Endometrium (tissue), 2 donors: Measurements from ENCODE around the gene FAM76A.
"Not testable (repeated sequence)": the region's sequence is repeated elsewhere in the genome, so short reads cannot be mapped to it uniquely, and the experiment has no call there.

Experiments
- FAIRE-seq: peaks from 2 replicates; lab custom pipeline; 2012; peaks lifted over from hg19 to GRCh38; lab: Jason Lieb, UNC
- donor health status: control.
- donor health status: control.

The FAM76A gene

GRCh38 chr1:27778056-27778455, 52.3 kb downstream of the FAM76A start:
- no peak for FAIRE-seq

- FAIRE-seq, result no peak
Measured at GRCh38 chr1:27779122-27779521, 53.4 kb downstream of the FAM76A start.

GRCh38 chr1:27782950-27783349, 57.2 kb downstream of the FAM76A start:
- FAIRE-seq, result no peak

GRCh38 chr1:27784700-27785099, 58.9 kb downstream of the FAM76A start:
- no peak for FAIRE-seq

DNA sequence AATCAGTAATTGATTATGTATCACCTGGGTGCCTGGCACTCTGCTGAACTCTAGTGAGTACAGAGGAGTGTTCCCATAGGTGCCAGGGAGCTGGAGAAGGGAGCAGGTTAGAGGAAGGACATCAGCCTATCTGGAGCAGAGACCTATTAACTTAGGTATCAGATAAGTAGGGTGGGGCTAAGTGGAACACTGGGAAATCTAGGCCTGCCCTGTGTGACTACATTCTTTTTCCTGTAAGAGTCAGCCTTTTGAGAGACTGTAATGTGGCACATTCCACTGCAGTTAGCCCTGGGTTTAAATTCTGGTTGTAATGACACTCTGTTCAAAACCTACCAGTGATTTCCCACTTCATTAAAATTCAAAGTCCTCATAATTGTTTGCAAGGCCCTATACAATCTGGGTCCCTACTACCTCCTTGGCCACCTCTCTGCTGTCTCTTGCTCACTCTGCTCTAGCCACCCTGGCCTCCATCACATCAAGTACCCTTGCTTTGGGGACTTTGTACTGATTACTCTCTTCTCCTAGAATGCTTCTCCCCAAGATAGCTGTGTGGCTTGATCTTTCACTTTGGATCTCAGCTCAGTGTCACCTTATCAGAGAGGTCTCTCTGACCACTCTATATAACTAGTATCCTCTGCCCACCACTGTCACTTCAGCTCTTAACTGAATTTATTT, 60.2 kb downstream of the FAM76A start:
- no peak for FAIRE-seq

- no peak for FAIRE-seq
Measured at GRCh38 chr1:27787895-27788294, 62.1 kb downstream of the FAM76A start.

DNA sequence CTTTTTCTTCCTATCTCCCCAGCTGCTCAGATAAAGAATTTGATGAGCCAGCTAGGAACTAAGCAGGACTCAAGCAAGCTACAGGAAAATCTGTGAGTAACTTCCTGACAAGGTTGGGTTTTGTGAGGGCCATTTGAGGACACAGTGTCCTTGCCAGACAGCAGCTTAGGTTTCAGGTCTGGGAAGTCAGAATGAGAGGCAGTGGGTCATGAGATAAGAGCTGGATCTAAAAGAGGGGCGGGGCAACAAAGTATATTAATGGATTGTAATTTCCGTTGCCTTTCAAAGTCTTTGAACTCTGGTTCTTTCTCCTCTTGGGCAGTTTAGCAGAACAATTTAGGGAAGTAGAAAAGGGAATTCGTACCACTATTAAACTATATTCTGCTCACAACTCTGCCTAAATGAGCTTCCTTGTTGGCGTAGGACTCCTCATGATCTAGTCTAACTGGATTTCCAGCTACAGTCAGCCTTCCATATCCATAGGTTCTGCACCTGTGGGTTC, 63.8 kb downstream of the FAM76A start:
- no peak for FAIRE-seq

GRCh38 chr1:27790270-27790669, 64.5 kb downstream of the FAM76A start:
- FAIRE-seq, result not testable (repeated sequence)

DNA sequence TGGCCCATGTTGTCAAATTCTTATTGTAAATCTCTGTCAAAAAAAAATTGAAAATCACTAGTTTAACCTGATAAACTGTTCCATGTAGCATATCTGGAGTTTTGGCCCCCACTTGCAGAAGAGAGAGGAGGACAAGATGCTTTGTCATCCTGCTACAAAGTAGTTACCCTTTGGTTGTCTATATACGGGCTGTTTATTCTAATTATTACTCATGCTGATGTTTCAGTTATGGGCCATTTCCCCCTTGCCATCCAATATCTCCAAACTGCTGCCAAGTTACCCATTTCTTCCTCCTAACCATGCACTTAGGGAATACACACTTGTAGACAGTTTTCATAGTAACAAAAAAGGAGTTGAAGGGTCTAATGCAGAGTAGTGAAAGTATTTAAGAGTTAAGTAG, 69.8 kb downstream of the FAM76A start:
- FAIRE-seq, result no peak

- FAIRE-seq, result no peak
Measured at GRCh38 chr1:27804791-27805190, 79.0 kb downstream of the FAM76A start.

GRCh38 chr1:27806758-27807157, 81.0 kb downstream of the FAM76A start:
- FAIRE-seq, result no peak

GRCh38 chr1:27807385-27807784, 81.6 kb downstream of the FAM76A start:
- FAIRE-seq, result no peak

GRCh38 chr1:27808131-27808530, 82.4 kb downstream of the FAM76A start:
- not testable (repeated sequence) for FAIRE-seq

DNA sequence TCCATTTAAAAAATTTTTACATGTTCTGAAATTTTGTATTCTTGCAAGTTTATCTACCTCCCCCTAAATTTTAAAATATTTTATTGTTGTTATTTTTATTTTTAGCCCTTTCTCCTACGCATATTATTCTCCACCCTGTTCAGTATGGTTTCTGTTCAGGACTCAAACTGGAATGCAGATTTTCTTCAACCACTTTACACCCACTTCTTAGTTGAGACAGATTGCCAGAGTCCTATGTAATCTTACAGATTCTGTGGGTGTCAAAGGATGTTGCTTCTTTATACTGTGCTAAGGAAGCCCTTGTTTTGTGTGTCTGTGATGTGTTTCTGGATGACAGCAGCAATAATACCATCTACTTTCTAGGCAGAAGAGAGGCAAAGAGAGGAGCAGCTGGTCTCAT, 84.1 kb downstream of the FAM76A start:
- no peak for FAIRE-seq

GRCh38 chr1:27811741-27812500, 86.2 kb downstream of the FAM76A start:
- no peak for FAIRE-seq
